GM18870 (cell line): ENCODE data around the gene NEDD4L.
"Not testable (repeated sequence)": the region's sequence is repeated elsewhere in the genome, so short reads cannot be mapped to it uniquely, and the experiment has no call there.

Experiments used
- ATAC-seq: cut with Tn5 transposase; IDR thresholded peaks from one replicate; pipeline ENCODE4 v1.9.1; 2021; ENCODE audit warnings: moderate library complexity; ENCODE audit not compliant: unreplicated experiment

Gene NEDD4L

GRCh38 chr18:58409802-58410445 lies 365.9 kb downstream of the NEDD4L start:
- no peak for ATAC-seq

- no peak for ATAC-seq
These were observed 367.3 kb downstream of the NEDD4L start for GRCh38 chr18:58411323-58411722.

- no peak for ATAC-seq
These were observed 369.0 kb downstream of the NEDD4L start for GRCh38 chr18:58412844-58413666.

- no peak for ATAC-seq
These were observed 369.9 kb downstream of the NEDD4L start for GRCh38 chr18:58413667-58414628.

- ATAC-seq: no peak
These were observed 372.1 kb downstream of the NEDD4L start for GRCh38 chr18:58416014-58416703.

- no peak for ATAC-seq
These were observed 373.0 kb downstream of the NEDD4L start for GRCh38 chr18:58416704-58417683.

GRCh38 chr18:58417752-58418151 lies 373.7 kb downstream of the NEDD4L start:
- ATAC-seq: no peak

- ATAC-seq: no peak
These were observed 374.3 kb downstream of the NEDD4L start for GRCh38 chr18:58418361-58418760.

GRCh38 chr18:58419587-58420199 lies 375.7 kb downstream of the NEDD4L start:
- no peak for ATAC-seq

GRCh38 chr18:58426611-58427010 lies 382.6 kb downstream of the NEDD4L start:
- ATAC-seq: no peak

GRCh38 chr18:58427321-58427720 lies 383.3 kb downstream of the NEDD4L start:
- no peak for ATAC-seq

GRCh38 chr18:58429442-58429841 lies 385.4 kb downstream of the NEDD4L start:
- ATAC-seq: no peak

- no peak for ATAC-seq
These were observed 387.2 kb downstream of the NEDD4L start for GRCh38 chr18:58431215-58431614.

GRCh38 chr18:58432050-58432727 lies 388.2 kb downstream of the NEDD4L start:
- ATAC-seq: no peak

GRCh38 chr18:58435221-58436005 lies 391.4 kb downstream of the NEDD4L start:
- ATAC-seq: not testable (repeated sequence)

- ATAC-seq: no peak
These were observed 394.3 kb downstream of the NEDD4L start for GRCh38 chr18:58438161-58438957.

- ATAC-seq: no peak
These were observed 394.9 kb downstream of the NEDD4L start for GRCh38 chr18:58438958-58439300.
